H1 (cell line): ENCODE results near the gene CDH22. TPM values are rescaled to one million over a fixed set of nuclear protein-coding genes. Genes with fewer than 3 reads are reported as not detected.

Experiments
- CTCF ChIA-PET: fragments of 300-600 bp; sonication (Branson Sonifier 250); formaldehyde crosslinking; loops from one replicate; lab custom pipeline; 2021; ENCODE audit not compliant: partially characterized antibody; lab: Charles Lee
- POLR2A ChIA-PET: fragments of 300-600 bp; sonication (Branson Sonifier 250); formaldehyde crosslinking; loops from one replicate; lab custom pipeline; 2021; ENCODE audit warnings: inconsistent platforms; ENCODE audit not compliant: partially characterized antibody; lab: Charles Lee
- DNase-seq, 2 experiments: peaks; one replicate each; pipeline versions ENCODE4 v3.0.0 to v3.0.0-alpha.2; 2010 to 2022; ENCODE audit warnings: low spot score in 2 of 2, low read depth in 1 of 2, mixed read lengths in 1 of 2
- FAIRE-seq: peaks from 2 replicates; lab custom pipeline; 2011; peaks lifted over from hg19 to GRCh38; lab: Jason Lieb, UNC
- H2AFZ ChIP-seq: 2 replicates; pipeline ENCODE4 v1.8.1; 2012; ENCODE audit warnings: low read length, inconsistent platforms
- H2AK5ac ChIP-seq: 2 replicates; pipeline ENCODE4 v1.6.1; 2013; ENCODE audit warnings: low read depth, low read length
- H2BK120ac ChIP-seq: replicated peaks from 2 replicates; pipeline ENCODE3; 2013; ENCODE audit warnings: low read depth, low read length, inconsistent platforms
- H2BK12ac ChIP-seq: 2 replicates; pipeline ENCODE4 v1.6.1; 2013; ENCODE audit warnings: low read depth, low read length
- H2BK15ac ChIP-seq: 2 replicates; pipeline ENCODE4 v1.6.1; 2013; ENCODE audit warnings: low read length
- H2BK20ac ChIP-seq: 2 replicates; pipeline ENCODE4 v1.6.1; 2013; ENCODE audit warnings: low read length
- H2BK5ac ChIP-seq: 2 replicates; pipeline ENCODE4 v1.6.1; 2013; ENCODE audit warnings: low read depth, low read length
- H3K14ac ChIP-seq: 2 replicates; pipeline ENCODE4 v1.6.1; 2013; ENCODE audit warnings: inconsistent platforms; ENCODE audit not compliant: insufficient read length
- H3K18ac ChIP-seq: 2 replicates; pipeline ENCODE4 v1.6.1; 2013; ENCODE audit warnings: low read length; ENCODE audit errors: extremely low read depth
- H3K23ac ChIP-seq: 2 replicates; pipeline ENCODE4 v1.6.1; 2013; ENCODE audit warnings: inconsistent platforms; ENCODE audit not compliant: insufficient read length
- H3K23me2 ChIP-seq: 2 replicates; pipeline ENCODE4 v1.6.1; 2013; ENCODE audit warnings: low read depth, low read length
- H3K27ac ChIP-seq: 2 replicates; pipeline ENCODE4 v1.6.1; 2011; ENCODE audit warnings: low read depth, low read length, inconsistent platforms
- H3K27me3 ChIP-seq, 4 experiments: replicated peaks in 1 of 4; 1 replicate in 1 of 4; 2 replicates in 3 of 4; pipeline versions ENCODE4 v1.6.1 to v1.8.1; 2011 to 2013; ENCODE audit warnings: low read length in 3 of 4, mild to moderate bottlenecking in 3 of 4, inconsistent platforms in 2 of 4, mixed read lengths in 2 of 4, moderate library complexity in 1 of 4; ENCODE audit not compliant: control insufficient read depth in 3 of 4, insufficient read depth in 3 of 4; ENCODE audit errors: extremely low read depth in 1 of 4
- H3K36me3 ChIP-seq, 4 experiments: 2 replicates each; pipeline versions ENCODE4 v1.6.1 to v1.8.1; 2011 to 2013; ENCODE audit warnings: mild to moderate bottlenecking in 4 of 4, low read length in 3 of 4, moderate library complexity in 2 of 4, control low read depth in 1 of 4, inconsistent platforms in 1 of 4; ENCODE audit not compliant: insufficient read depth in 4 of 4, control insufficient read depth in 2 of 4
- H3K4ac ChIP-seq: replicated peaks from 2 replicates; pipeline ENCODE3; 2013; ENCODE audit warnings: low read length, low read depth, mixed read lengths, inconsistent platforms; ENCODE audit not compliant: insufficient read length
- H3K4me1 ChIP-seq, 4 experiments: replicated peaks in 1 of 4; 1 replicate in 1 of 4; 2 replicates in 3 of 4; pipeline versions ENCODE4 v1.6.1 to v1.8.1; 2011 to 2013; ENCODE audit warnings: low read length in 3 of 4, inconsistent platforms in 2 of 4, mixed read lengths in 1 of 4; ENCODE audit not compliant: insufficient read depth in 4 of 4, control insufficient read depth in 3 of 4
- H3K4me2 ChIP-seq, 2 experiments: 2 replicates each; pipeline versions ENCODE4 v1.6.1 to v1.8.1; 2011 to 2013; ENCODE audit warnings: low read depth in 2 of 2, low read length in 2 of 2, control low read depth in 1 of 2, inconsistent platforms in 1 of 2, mild to moderate bottlenecking in 1 of 2; ENCODE audit not compliant: insufficient read depth in 1 of 2
- H3K4me3 ChIP-seq, 4 experiments: fragments of 200-600, 300-600 bp in 1 of 4; sonication (generic), shearing (Covaris generic), sonication (Bioruptor Twin) in 1 of 4; 2 replicates each; pipeline versions ENCODE4 v1.5.1 to v1.8.1; 2011 to 2016; ENCODE audit warnings: low read length in 4 of 4, low read depth in 3 of 4, control low read depth in 2 of 4, inconsistent platforms in 2 of 4, mild to moderate bottlenecking in 2 of 4, mixed read lengths in 1 of 4, moderate library complexity in 1 of 4; ENCODE audit not compliant: insufficient read depth in 2 of 4; ENCODE audit errors: extremely low read depth in 1 of 4
- H3K56ac ChIP-seq: replicated peaks from 2 replicates; pipeline ENCODE3; 2013; ENCODE audit warnings: low read depth, mild to moderate bottlenecking, mixed read lengths, low read length, inconsistent platforms; ENCODE audit not compliant: insufficient read length
- H3K79me1 ChIP-seq: 2 replicates; pipeline ENCODE4 v1.6.1; 2013; ENCODE audit warnings: low read depth, low read length, control low read depth
- H3K79me2 ChIP-seq, 2 experiments: 2 replicates each; pipeline versions ENCODE4 v1.6.1 to v1.8.1; 2012 to 2013; ENCODE audit warnings: low read length in 2 of 2, mild to moderate bottlenecking in 2 of 2, inconsistent platforms in 1 of 2; ENCODE audit not compliant: insufficient read depth in 2 of 2, control insufficient read depth in 1 of 2
- H3K9ac ChIP-seq, 4 experiments: replicated peaks in 1 of 4; 1 replicate in 1 of 4; 2 replicates in 3 of 4; pipeline versions ENCODE4 v1.6.1 to v1.8.1; 2011 to 2013; ENCODE audit warnings: low read depth in 3 of 4, low read length in 3 of 4, control low read depth in 2 of 4, mild to moderate bottlenecking in 2 of 4, moderate library complexity in 2 of 4, inconsistent platforms in 1 of 4; ENCODE audit errors: extremely low read depth in 1 of 4
- H3K9me3 ChIP-seq, 2 experiments: 2 replicates each; pipeline versions ENCODE4 v1.6.1 to v1.8.1; 2012 to 2013; ENCODE audit warnings: mild to moderate bottlenecking in 2 of 2, moderate library complexity in 2 of 2, control low read depth in 1 of 2, inconsistent platforms in 1 of 2, low read depth in 1 of 2, low read length in 1 of 2, mixed read lengths in 1 of 2; ENCODE audit not compliant: insufficient read depth in 2 of 2
- H4K20me1 ChIP-seq, 2 experiments: replicated peaks in 1 of 2; 2 replicates each; pipeline versions ENCODE3 to v1.8.1; 2011 to 2013; ENCODE audit warnings: inconsistent platforms in 2 of 2, low read length in 2 of 2, mild to moderate bottlenecking in 1 of 2; ENCODE audit not compliant: insufficient read depth in 2 of 2, control insufficient read depth in 1 of 2
- H4K5ac ChIP-seq: 2 replicates; pipeline ENCODE4 v1.6.1; 2013; ENCODE audit warnings: low read length, low read depth, mixed read lengths, inconsistent platforms; ENCODE audit not compliant: insufficient read length
- H4K8ac ChIP-seq: 2 replicates; pipeline ENCODE4 v1.8.0; 2013; ENCODE audit warnings: mild to moderate bottlenecking, moderate library complexity, low read length, inconsistent platforms; ENCODE audit not compliant: insufficient read depth; ENCODE audit errors: extremely low read depth
- H4K91ac ChIP-seq: replicated peaks from 2 replicates; pipeline ENCODE3; 2013; ENCODE audit warnings: low read length, mixed read lengths, inconsistent platforms; ENCODE audit not compliant: insufficient read length
- CHD2 ChIP-seq: IDR thresholded peaks from 2 replicates; pipeline ENCODE4 v1.6.1; 2012; ENCODE audit warnings: low read length, improper control_type of control experiment
- NANOG ChIP-seq: IDR thresholded peaks from 2 replicates; pipeline ENCODE4 v1.6.1; 2011; ENCODE audit warnings: low read length, low read depth, mild to moderate bottlenecking, inconsistent platforms; ENCODE audit not compliant: insufficient read depth, poor library complexity, severe bottlenecking
- POLR2AphosphoS5 ChIP-seq: IDR thresholded peaks from 2 replicates; pipeline ENCODE4 v1.6.1; 2011; ENCODE audit warnings: low read depth, low read length
- POU5F1 ChIP-seq: IDR thresholded peaks from 2 replicates; pipeline ENCODE4 v1.6.1; 2011; ENCODE audit warnings: low read depth, mild to moderate bottlenecking, low read length, moderate library complexity
- RAD21 ChIP-seq, 2 experiments: IDR thresholded peaks in 1 of 2; conservative IDR thresholded peaks in 1 of 2; 2 replicates each; pipeline ENCODE4 v1.6.1; 2011; ENCODE audit warnings: low read depth in 2 of 2, low read length in 2 of 2, improper control_type of control experiment in 1 of 2, inconsistent platforms in 1 of 2, mild to moderate bottlenecking in 1 of 2, moderate library complexity in 1 of 2
- RXRA ChIP-seq: IDR thresholded peaks from 2 replicates; pipeline ENCODE4 v1.6.1; 2011; ENCODE audit warnings: low read depth, mild to moderate bottlenecking, low read length, moderate library complexity; ENCODE audit not compliant: insufficient read depth
- SAP30 ChIP-seq: fragments of 300-600 bp; sonication (generic); IDR thresholded peaks from 2 replicates; pipeline ENCODE4 v1.7.1; 2012; ENCODE audit warnings: low read length, moderate library complexity, mild to moderate bottlenecking, inconsistent platforms; ENCODE audit not compliant: insufficient read depth, insufficient replicate concordance
- SP4 ChIP-seq: IDR thresholded peaks from 2 replicates; pipeline ENCODE4 v1.6.1; 2012; ENCODE audit warnings: low read length, inconsistent platforms
- SRF ChIP-seq: IDR thresholded peaks from 2 replicates; pipeline ENCODE4 v1.6.1; 2011; ENCODE audit warnings: mild to moderate bottlenecking, low read depth, low read length, moderate library complexity
- SUZ12 ChIP-seq: fragments of 200-600 bp; sonication (generic); IDR thresholded peaks from 2 replicates; pipeline ENCODE4 v1.6.1; 2012; ENCODE audit warnings: mild to moderate bottlenecking, inconsistent platforms, low read length, moderate library complexity, mixed read lengths
- TAF7 ChIP-seq: optimal IDR thresholded peaks from 2 replicates; pipeline ENCODE3; 2011; ENCODE audit warnings: low read depth, mild to moderate bottlenecking, inconsistent platforms, low read length, moderate library complexity, borderline replicate concordance
- YY1 ChIP-seq: IDR thresholded peaks from 2 replicates; pipeline ENCODE4 v1.6.1; 2011; ENCODE audit warnings: low read depth, mild to moderate bottlenecking, low read length
- WGBS, 2 experiments: shearing (Covaris generic) in 1 of 2; methylation state at CpG; one replicate each; pipeline versions ENCODE4 v1.1.6 to v1.1.7; 2013 to 2015; ENCODE audit warnings: low lambda C conversion rate in 2 of 2, mixed read lengths in 2 of 2, inconsistent platforms in 1 of 2, low coverage in 1 of 2, missing lambda C conversion rate in 1 of 2; ENCODE audit not compliant: insufficient replicate concordance in 2 of 2, insufficient coverage in 1 of 2, insufficient read length in 1 of 2; ENCODE audit errors: extremely low coverage in 1 of 2, missing lambda C conversion rate in 1 of 2; 5-methylcytosine and 5-hydroxymethylcytosine counted together
- polyA plus RNA-seq, 7 experiments: library from polyadenylated mRNA; depleted of rRNA in 3 of 7; stranded (reverse) in 5 of 7; unstranded in 2 of 7; fragments of >200 nt in 5 of 7; fragments of 200-250 nt in 2 of 7; gene quantifications; 1 replicate in 5 of 7; 2 replicates in 1 of 7; 4 replicates in 1 of 7; pipeline versions ENCODE4 v1.2.1 to v1.2.3, GENCODE V29; 2011 to 2013; ENCODE audit warnings: missing spikeins in 2 of 7, mixed read lengths in 2 of 7
- total RNA-seq: library from RNA; stranded (reverse); fragmentation: NEBNext Ultra II Directional; extraction: Animal tissue kit (Norgen Biotek cat#: 25700); gene quantifications from 2 replicates; pipeline ENCODE4 v1.2.1, GENCODE V29; 2021
- TF ChIP-seq, protein P1 (sequence below): IDR thresholded peaks from 2 replicates; pipeline ENCODE4 v1.6.1; 2011; ENCODE audit warnings: low read depth, mild to moderate bottlenecking, low read length; ENCODE audit not compliant: insufficient read depth

Gene CDH22
- total and polyA plus RNA-seq, 2 of the 8 experiments (the other 6 are each of a cell fraction or from before 2014, with no cell fraction given): 0.35 to 0.39 TPM

DNA sequence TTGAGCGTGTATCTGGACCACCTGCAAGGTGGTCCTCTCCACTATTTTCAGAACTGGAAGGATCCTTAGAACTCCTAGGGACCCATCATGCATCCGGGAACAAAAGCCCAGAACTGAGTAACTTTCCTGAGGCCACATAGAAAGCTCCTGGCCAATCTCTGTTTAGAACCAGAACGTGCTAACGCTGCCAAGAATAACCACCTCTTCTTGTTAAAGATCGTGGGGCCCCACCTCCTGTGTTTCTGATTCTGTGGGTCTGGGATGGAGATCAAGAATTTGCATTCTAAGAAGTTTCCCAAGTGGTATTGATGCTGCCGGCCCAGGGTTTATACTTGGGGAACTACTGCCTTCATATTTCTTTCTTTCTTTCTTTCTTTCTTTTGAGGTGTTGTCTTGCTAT, 176.9 kb downstream of the CDH22 start:
- Histone ChIP-seq H3K18ac (no peak overlapping the region), H3K23ac (no peak overlapping the region), H3K4me2 (no peak overlapping the region), H4K8ac (no peak overlapping the region), H3K23me2 (no peaks in the 10 kb centered on the region), H3K9me3 (no peaks in the 10 kb centered on the region), H3K4me1 (peaks cover 0 to 2% (median 2%) of the 10 kb centered on the region in 4 experiments; a peak in 6 of 7 replicates), H3K27me3 (peaks cover 0 to 4% (median 2%) of the 10 kb centered on the region in 4 experiments; a peak in 4 of 7 replicates), H2BK15ac (no peak overlapping the region), H3K79me1 (no peaks in the 10 kb centered on the region), H4K5ac (no peak overlapping the region), H4K20me1 (peaks cover 2 to 3% of the 10 kb centered on the region in 2 experiments), H4K91ac (no peak overlapping the region), H2BK120ac (no peak overlapping the region), H3K4ac (no peak overlapping the region), H3K4me3 (no peak overlapping the region), H2AK5ac (no peak overlapping the region), H3K56ac (no peak overlapping the region), H2BK5ac (no peak overlapping the region), H3K79me2 (no peaks in the 10 kb centered on the region), H3K9ac (no peak overlapping the region), H3K14ac (no peak overlapping the region), H3K36me3 (no peaks in the 10 kb centered on the region; a peak in 1 of 8 replicates), H2AFZ (no peak overlapping the region), H2BK20ac (no peak overlapping the region), H3K27ac (no peak overlapping the region), H2BK12ac (no peak overlapping the region)
- no peak for FAIRE-seq
- CTCF ChIA-PET: interaction anchor here (0.8 to 8.1 kb wide), 35 partner anchors 10 to 218 kb away, joined by 3 to 171 read pairs (median 6); partner anchors contain the start of genes CD40 and CDH22
- POLR2A ChIA-PET: interaction anchor here (1.5 kb wide), 1 partner anchor 42 kb away, joined by 5 read pairs; no protein-coding TSS in a partner anchor
- no peak for DNase-seq
- WGBS, 2 experiments: 76% methylated on average over 6 of the region's 6 CpGs; no CpG with 5 or more reads in 1 of the 2 experiments
- no peak for TF ChIP-seq NANOG
- TF ChIP-seq SUZ12: no peak
- no peak for TF ChIP-seq POU5F1
- no peak for TF ChIP-seq SP4
- no peak for TF ChIP-seq POLR2AphosphoS5
- no peak for TF ChIP-seq CHD2
- TF ChIP-seq TAF7: no peak
- no peak for TF ChIP-seq SRF
- no peak for TF ChIP-seq SAP30
- TF ChIP-seq, protein P1, sequence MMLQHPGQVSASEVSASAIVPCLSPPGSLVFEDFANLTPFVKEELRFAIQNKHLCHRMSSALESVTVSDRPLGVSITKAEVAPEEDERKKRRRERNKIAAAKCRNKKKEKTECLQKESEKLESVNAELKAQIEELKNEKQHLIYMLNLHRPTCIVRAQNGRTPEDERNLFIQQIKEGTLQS: no peak
- TF ChIP-seq RXRA: no peak
- TF ChIP-seq RAD21 (IDR thresholded peaks at IDR 0.05 in 1 of 2, conservative IDR thresholded peaks at IDR 0.05 in 1 of 2; ENCODE audit: low read depth in 2 of 2, low read length in 2 of 2): no peak
- no peak for TF ChIP-seq YY1
